NCI-H1436 (cell line): ENCODE measurements around the gene MRPS2.
"Not testable (repeated sequence)": the region's sequence is repeated elsewhere in the genome, so short reads cannot be mapped to it uniquely, and the experiment has no call there.

Experiments used
- DNase-seq: peaks from one replicate; lab custom pipeline; 2025; lab: John Stamatoyannopoulos, UW

The MRPS2 gene

DNA sequence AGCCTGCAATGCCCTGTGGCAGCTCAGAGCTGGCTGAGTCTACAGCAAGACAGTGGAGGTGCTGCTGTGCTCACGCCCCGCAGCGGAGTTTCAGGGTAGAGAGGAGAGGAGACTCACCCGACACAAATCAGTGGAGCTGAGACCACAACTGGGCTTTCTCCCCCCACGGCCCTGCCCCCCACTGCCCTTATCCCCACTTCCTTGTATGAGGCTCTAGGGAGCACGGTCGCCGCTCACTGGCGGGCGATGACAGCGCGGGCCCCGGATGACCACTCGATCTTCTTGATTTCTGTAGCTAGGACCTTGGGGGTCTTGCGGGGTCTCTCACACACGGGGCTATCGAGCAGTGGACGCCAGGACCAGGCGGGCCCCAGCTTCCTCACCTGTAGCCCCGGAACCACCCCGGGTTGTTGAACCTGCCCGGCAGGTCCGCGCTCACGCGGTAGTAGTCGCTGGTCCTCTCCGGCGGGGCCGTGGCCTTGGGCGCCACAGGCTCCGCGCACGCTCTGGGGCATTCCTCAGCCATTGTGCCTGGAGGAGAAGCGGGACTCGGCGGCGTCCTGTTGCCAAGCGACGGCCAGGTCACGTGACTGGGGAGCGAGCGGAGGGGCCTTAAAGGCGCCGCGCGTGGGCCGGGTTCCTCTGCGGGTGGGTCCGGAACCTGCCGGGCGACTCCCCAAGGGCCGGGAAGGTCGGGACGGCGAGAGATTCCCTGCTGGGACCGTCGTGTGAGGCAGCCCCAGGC, 984 bp upstream of the MRPS2 start:
- DNase-seq, result peak; percentile 85

DNA sequence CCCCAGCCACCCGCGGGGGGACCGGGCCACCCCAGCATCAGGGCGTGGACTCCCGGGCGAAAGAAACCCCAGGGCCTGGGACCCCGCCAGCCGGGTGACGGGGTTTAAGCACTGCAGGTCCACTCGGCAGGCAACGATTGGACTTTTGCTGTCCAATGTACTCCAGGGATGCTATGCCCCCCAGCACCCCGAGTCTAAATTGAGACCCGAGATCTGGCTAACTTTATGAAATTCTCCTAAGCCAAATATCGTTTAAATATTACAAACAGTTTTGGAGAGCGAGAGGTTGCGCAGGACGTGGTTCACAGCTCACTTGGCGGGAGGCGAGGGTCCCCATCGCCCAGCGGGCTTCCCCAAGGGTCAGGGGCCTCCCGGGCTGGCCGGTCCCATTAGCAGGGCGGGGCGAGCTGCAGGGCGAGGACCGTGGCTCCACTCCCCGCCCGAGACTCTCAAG, 384 bp upstream of the MRPS2 start:
- no peak for DNase-seq

DNA sequence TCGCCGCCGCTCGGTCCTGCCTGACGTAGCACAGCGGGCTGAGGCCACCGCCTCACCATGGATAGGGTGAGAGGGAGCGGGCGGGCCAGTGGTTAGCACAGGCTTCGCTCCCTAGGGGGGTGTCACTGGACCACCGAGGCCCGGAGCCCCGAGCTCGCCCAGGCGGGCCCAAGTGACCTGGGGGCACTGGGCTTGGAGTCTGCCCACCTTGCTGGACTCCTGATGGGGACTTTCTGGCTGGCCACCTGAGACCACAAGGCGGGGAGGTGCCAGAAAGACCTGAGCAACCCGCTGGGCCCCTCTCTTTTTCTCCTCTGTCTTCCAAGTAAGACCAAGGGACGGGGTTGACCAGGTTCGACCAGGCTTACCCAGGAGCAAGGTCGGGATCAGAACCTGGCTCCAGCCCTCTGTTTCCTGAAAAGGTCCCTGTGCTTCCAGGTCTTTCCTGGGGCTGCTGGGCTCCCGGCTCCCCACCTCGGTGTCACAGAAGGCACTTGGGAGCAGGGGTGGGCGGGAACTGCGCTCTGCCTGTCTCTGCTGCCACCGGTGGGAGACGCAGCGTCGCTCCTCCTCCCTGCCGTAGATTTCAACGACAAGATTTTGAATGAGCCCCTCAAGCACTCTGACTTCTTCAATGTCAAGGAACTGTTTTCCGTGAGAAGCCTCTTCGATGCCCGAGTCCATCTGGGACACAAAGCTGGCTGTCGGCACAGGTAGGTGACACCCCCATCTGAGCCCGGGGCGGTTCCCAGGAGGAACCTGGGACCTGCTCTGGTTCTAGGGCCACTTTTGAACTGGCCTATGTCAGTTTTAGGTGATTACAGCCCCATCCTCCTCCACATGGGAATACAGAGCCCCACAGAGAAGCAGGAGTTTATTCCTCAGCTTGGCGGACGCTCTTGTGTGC, 1.0 kb downstream of the MRPS2 start:
- no peak for DNase-seq

DNA sequence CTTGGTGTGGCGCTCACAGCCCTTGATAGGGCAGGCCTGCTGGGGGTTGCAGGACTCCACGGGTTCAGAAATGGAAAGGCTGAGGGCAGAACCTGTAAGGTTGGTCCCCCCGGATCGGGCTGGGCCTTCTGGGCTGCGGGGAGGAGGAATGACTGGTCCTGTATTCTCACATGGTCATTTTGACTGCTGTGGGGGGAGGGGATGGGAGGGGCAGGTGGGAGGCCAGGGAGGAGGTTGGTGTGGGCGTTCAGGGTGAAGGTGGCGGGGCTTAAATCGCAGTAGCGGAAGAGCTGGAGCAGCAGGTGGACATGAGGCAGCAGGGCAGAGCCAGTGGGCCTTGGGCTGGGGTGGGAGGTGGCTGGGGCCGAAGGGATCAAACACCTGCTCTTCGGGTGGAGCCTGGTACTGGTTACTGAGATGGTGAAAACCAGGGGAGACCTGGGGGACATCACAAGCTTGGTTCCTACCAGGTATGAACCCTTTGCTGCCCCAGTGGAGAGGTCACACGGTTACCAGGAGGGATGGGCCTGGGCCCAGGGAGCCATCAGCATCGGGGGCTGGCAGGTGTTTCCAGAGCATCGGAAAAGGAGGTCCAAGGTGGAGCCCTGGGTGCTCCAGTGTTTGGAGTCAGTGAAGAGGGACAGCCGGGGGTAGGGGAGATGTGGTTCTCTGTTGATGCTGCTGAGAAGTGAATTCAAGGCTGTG, 1.8 kb downstream of the MRPS2 start:
- DNase-seq, result no peak

DNA sequence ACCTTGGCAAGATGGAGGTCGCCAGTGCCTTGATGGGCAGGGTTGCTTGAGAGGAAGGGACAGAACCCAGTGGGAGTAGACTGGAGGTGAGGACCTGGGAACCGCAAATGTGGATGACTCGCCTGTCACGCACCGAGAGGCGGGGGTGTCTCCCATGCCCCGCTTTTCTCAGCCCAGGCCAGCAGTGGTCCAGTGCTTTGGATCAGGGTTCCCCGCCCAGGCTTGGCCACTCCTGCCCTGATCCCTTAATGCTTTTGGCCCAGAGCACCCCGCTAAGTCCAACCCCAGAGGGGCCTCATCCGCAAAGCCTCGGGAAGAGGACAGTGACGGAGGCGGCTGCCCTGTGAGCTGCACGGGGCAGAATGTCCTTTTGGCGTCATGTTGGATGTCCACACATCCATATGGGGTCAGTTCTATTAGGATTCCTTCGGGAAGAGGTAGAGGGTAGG, 2.4 kb downstream of the MRPS2 start:
- DNase-seq, result no peak

DNA sequence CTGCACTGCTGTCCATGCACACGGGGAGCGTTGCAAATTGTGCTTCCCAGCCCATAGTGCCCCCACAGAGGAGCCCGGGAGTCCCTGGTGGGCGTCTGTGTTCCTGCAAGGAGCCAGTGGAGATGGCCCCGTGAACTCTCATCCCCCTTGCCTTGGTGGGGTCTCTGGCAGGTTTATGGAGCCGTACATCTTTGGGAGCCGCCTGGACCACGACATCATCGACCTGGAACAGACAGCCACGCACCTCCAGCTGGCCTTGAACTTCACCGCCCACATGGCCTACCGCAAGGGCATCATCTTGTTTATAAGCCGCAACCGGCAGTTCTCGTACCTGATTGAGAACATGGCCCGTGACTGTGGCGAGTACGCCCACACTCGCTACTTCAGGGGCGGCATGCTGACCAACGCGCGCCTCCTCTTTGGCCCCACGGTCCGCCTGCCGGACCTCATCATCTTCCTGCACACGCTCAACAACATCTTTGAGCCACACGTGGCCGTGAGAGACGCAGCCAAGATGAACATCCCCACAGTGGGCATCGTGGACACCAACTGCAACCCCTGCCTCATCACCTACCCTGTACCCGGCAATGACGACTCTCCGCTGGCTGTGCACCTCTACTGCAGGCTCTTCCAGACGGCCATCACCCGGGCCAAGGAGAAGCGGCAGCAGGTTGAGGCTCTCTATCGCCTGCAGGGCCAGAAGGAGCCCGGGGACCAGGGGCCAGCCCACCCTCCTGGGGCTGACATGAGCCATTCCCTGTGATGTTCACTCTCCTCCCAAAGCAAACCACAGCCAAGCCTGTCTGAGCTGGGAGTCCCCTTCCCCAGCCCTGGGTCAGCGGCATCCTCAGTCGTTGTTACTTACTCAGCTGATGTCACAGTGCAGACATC, 3.1 kb downstream of the MRPS2 start:
- DNase-seq, result no peak

GRCh38 chr9:135504262-135505243, 4.1 kb downstream of the MRPS2 start:
- peak; percentile 25 for DNase-seq

DNA sequence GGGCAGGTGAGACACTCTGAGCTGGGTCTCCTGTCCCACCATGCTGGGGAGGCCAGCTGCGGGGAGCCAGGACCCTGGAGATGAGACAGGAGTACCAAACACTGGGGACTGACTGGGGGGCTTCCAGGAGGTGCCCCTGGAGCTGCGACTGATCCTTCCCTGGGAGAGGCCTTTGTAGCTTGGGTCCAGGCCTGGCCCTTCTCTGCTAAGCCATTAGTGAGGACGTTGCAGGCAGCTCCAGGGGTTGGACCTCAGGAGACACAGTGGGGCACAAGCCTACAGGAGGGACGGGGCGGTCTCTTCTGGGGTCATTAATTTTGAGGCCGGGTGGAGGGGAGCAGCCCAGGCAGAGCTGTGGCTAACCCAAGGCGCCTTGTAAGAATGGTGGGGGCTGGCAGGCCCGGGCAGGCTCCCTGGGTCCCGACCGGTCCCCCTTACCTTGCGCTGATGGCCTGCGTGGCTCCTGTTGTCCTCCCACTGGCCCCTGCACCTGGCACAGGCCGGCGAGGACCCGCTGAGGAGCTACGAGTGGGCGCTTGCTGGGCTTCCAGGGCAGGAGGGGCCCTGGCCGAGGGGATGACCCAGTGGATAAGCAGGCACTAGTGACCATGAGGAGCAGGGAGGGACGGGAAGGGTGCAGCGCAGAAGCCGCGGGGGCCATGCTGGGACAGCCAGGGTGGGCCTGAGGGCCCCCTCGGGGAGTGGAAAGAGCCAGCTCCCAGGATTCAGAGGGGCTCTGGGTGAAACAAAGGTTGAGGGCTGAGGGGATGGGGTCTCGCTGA, 5.1 kb downstream of the MRPS2 start:
- DNase-seq, result no peak

GRCh38 chr9:135506327-135507103, 6.0 kb downstream of the MRPS2 start:
- DNase-seq, result no peak

GRCh38 chr9:135507104-135508035, 6.9 kb downstream of the MRPS2 start:
- DNase-seq, result no peak

DNA sequence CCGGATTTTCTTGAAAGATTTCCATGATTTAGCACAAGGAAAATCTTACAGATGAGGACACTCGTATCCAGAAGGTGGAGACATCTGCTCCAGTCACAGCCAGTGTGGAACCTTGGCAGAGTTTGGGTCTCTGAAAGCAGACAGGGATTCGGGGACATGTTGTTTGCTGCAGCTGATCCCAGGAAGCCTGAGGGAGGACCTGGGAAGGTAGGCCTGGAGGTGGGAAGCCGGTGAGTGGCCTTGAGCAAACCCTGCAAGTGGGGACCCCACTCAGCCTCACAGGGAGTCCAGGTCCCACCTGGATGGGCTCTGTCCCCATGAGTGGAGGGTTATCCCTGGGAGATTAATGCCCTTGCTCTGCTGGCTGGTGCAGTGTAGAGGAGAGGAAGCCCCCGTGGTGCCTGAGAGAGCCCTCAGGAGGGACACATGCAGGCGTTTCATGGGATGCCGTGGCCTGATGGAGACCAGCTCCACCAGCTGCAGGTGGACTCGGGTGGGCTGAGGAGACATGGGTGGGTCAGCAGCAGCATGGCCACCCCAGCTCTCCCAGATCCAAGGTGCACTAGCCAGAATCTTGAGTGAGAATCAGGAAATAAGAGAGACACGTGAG, 7.8 kb downstream of the MRPS2 start:
- DNase-seq, result no peak

GRCh38 chr9:135509458-135509857, 9.0 kb downstream of the MRPS2 start:
- DNase-seq, result no peak

GRCh38 chr9:135512241-135512603, 11.7 kb downstream of the MRPS2 start:
- no peak for DNase-seq

DNA sequence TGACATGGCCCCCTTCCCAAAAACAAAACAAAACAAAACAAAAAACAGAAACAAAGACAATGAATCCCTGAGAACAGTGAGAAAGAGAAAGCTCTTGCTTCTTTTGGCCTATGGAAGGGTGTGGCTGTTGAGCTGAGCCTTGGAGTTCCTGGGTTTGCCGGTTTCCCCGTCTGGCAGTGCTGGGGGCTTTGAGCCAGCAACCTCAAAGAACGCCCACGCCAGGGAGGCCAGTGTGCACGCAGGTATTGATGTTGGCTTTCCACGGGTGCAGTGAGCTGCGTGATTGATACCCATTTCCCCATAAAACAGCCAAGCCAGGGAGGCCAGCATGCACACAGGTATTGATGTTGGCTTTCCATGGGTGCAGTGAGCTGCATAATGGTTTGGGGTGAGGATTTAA, 12.4 kb downstream of the MRPS2 start:
- DNase-seq, result no peak

DNA sequence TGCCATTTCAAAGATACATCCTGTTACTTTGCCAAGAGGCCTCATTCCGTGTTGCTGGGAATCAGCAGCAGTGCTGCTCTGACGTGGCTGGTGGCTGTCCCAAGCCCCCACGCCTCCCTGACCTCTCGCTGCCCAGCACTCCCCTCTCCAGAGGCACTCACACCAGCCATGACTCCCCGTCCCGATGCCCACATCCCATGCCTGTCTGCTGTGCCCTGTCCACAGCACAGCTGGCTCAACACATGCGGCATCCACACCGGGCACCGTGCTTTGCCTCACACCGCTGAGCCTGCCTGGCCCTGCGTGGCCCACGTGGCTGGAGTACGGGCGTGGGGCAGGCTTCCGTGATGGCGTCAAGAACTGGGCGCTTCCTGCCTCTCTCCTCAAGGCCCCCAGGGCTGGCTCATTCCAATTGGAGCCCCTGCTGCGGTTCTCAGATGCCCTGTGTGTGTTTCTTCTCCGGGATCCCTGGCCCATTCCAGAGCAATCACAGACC, 12.9 kb downstream of the MRPS2 start:
- no peak for DNase-seq

DNA sequence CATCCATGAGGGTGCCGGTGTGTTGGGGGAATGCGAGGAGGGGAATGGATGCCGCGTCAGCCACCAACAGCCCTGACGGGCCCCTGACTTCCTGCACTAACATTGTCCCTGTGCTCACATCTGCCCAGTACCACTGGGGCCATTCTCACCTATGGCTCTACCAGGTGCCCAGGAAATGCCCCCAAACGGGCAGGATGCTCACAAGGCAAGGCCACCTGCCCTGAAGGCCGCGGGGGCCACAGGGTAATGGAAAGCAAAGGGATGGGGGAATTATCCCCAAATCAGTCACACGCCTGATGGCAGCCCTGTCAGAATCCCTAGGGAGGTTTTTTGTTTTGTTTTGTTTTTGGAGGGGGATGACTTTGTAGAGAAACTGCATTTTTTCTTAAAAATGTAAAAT, 13.4 kb downstream of the MRPS2 start:
- DNase-seq, result not testable (repeated sequence)
